ENCODE results near the gene PSMA3. TPM values are rescaled to one million over a fixed set of nuclear protein-coding genes. Genes with fewer than 3 reads are reported as not detected.

PSMA3 gene
- total and polyA plus RNA-seq, 2 experiments from 2014 or later: 54.0 to 183 TPM

- no peak overlapping the region for H2AFZ ChIP-seq
- no peak for TF ChIP-seq EZH2phosphoT487 (IDR thresholded peaks at IDR 0.05; ENCODE audit: insufficient read depth, low read depth)
- no peak for TF ChIP-seq EZH2 (IDR thresholded peaks at IDR 0.05; ENCODE audit: insufficient read depth, poor library complexity, severe bottlenecking)
- no peaks in the 10 kb centered on the region for H3F3A ChIP-seq (ENCODE audit: insufficient read depth)
- H3K27me3 ChIP-seq (replicated peaks; ENCODE audit: insufficient read depth): no peaks in the 10 kb centered on the region
- WGBS, 2 experiments (ENCODE audit: low coverage in 1 of 2, low lambda C conversion rate in 2 of 2, missing lambda C conversion rate in 2 of 2): 96 to 100% methylated on average over 2 of the region's 2 CpGs
- H3K9ac ChIP-seq: no peak overlapping the region
- H3K4me1 ChIP-seq (ENCODE audit: insufficient read depth): no peaks in the 10 kb centered on the region
- H3K27ac ChIP-seq: no peak overlapping the region
- H3K79me2 ChIP-seq (ENCODE audit: insufficient read depth): peaks cover under 1% of the 10 kb centered on the region; the same call in 1 of the 2 replicates
- in situ Hi-C loops (cut with MboI): no loop called here
- H3K4me2 ChIP-seq (ENCODE audit: unreplicated experiment): no peak overlapping the region
- H4K20me1 ChIP-seq (ENCODE audit: insufficient read depth): no peaks in the 10 kb centered on the region
- H3K36me3 ChIP-seq (ENCODE audit: low read depth): peaks cover 67% of the 10 kb centered on the region
- H3K4me3 ChIP-seq: no peak overlapping the region
- H3K9me2 ChIP-seq (ENCODE audit: insufficient read depth): no peaks in the 10 kb centered on the region
- no peaks in the 10 kb centered on the region for H3K9me3 ChIP-seq (ENCODE audit: low read depth)
- peak; percentile 15 for DNase-seq
Measured at GRCh38 chr14:58216544-58216943, 28.1 kb upstream of the PSMA3 start.

- H3K27me3 ChIP-seq (replicated peaks; ENCODE audit: insufficient read depth): no peaks in the 10 kb centered on the region
- no peak overlapping the region for H3K4me2 ChIP-seq (ENCODE audit: unreplicated experiment)
- no peak for DNase-seq
- no peak for TF ChIP-seq EZH2phosphoT487 (IDR thresholded peaks at IDR 0.05; ENCODE audit: insufficient read depth, low read depth)
- no peak for TF ChIP-seq EZH2 (IDR thresholded peaks at IDR 0.05; ENCODE audit: insufficient read depth, poor library complexity, severe bottlenecking)
- H3K9me3 ChIP-seq (ENCODE audit: low read depth): no peaks in the 10 kb centered on the region
- no peaks in the 10 kb centered on the region for H4K20me1 ChIP-seq (ENCODE audit: insufficient read depth)
- H3K27ac ChIP-seq: no peak overlapping the region
- 97 to 100% methylated on average over 5 of the region's 5 CpGs for WGBS, 2 experiments (ENCODE audit: low coverage in 1 of 2, low lambda C conversion rate in 2 of 2, missing lambda C conversion rate in 2 of 2)
- no peaks in the 10 kb centered on the region for H3K79me2 ChIP-seq (ENCODE audit: insufficient read depth)
- in situ Hi-C loops (cut with MboI): no loop called here
- no peaks in the 10 kb centered on the region for H3K9me2 ChIP-seq (ENCODE audit: insufficient read depth)
- peaks cover 44% of the 10 kb centered on the region for H3K36me3 ChIP-seq (ENCODE audit: low read depth)
- H3F3A ChIP-seq (ENCODE audit: insufficient read depth): no peaks in the 10 kb centered on the region
- no peak overlapping the region for H3K9ac ChIP-seq
- no peak overlapping the region for H3K4me3 ChIP-seq
- H3K4me1 ChIP-seq (ENCODE audit: insufficient read depth): no peaks in the 10 kb centered on the region
- no peak overlapping the region for H2AFZ ChIP-seq
Measured at GRCh38 chr14:58227096-58227819, 17.4 kb upstream of the PSMA3 start.

- Histone ChIP-seq H3K4me3 (peak overlapping the region; percentile 95), H3K9me2 (ENCODE audit: insufficient read depth) (no peaks in the 10 kb centered on the region), H3K9ac (peak overlapping the region; percentile 77), H4K20me1 (ENCODE audit: insufficient read depth) (no peaks in the 10 kb centered on the region), H3K36me3 (ENCODE audit: low read depth) (peaks cover 15% of the 10 kb centered on the region; the same call in 1 of the 2 replicates), H3K9me3 (ENCODE audit: low read depth) (no peaks in the 10 kb centered on the region), H2AFZ (peak overlapping the region; percentile 52), H3K4me1 (ENCODE audit: insufficient read depth) (peaks cover 15% of the 10 kb centered on the region), H3K27me3 (replicated peaks; ENCODE audit: insufficient read depth) (no peaks in the 10 kb centered on the region), H3K79me2 (ENCODE audit: insufficient read depth) (no peaks in the 10 kb centered on the region), H3F3A (ENCODE audit: insufficient read depth) (peaks cover 41% of the 10 kb centered on the region), H3K4me2 (ENCODE audit: unreplicated experiment) (peak overlapping the region; percentile 96), H3K27ac (peak overlapping the region; percentile 36)
- WGBS, 2 experiments (ENCODE audit: low coverage in 1 of 2, low lambda C conversion rate in 2 of 2, missing lambda C conversion rate in 2 of 2): 18 to 20% methylated on average over 16 of the region's 16 CpGs
- in situ Hi-C loops (cut with MboI): no loop called here
- DNase-seq: peak; percentile 34
- no peak for TF ChIP-seq EZH2 (IDR thresholded peaks at IDR 0.05; ENCODE audit: insufficient read depth, poor library complexity, severe bottlenecking)
- no peak for TF ChIP-seq EZH2phosphoT487 (IDR thresholded peaks at IDR 0.05; ENCODE audit: insufficient read depth, low read depth)
Measured at GRCh38 chr14:58238252-58239243, 6.1 kb upstream of the PSMA3 start.

Measured in GM23248 (cell line).